Activated gamma-delta T cell (primary cell): ENCODE results near the gene MEP1A.
"Not testable (repeated sequence)": the region's sequence is repeated elsewhere in the genome, so short reads cannot be mapped to it uniquely, and the experiment has no call there.

Experiments used
- DNase-seq: peaks from one replicate; lab custom pipeline; 2025; lab: John Stamatoyannopoulos, UW
- total RNA-seq, 2 donors: gene quantifications; one replicate each; lab custom pipeline; 2026; lab: John Stamatoyannopoulos, UW

Gene MEP1A, protein sequence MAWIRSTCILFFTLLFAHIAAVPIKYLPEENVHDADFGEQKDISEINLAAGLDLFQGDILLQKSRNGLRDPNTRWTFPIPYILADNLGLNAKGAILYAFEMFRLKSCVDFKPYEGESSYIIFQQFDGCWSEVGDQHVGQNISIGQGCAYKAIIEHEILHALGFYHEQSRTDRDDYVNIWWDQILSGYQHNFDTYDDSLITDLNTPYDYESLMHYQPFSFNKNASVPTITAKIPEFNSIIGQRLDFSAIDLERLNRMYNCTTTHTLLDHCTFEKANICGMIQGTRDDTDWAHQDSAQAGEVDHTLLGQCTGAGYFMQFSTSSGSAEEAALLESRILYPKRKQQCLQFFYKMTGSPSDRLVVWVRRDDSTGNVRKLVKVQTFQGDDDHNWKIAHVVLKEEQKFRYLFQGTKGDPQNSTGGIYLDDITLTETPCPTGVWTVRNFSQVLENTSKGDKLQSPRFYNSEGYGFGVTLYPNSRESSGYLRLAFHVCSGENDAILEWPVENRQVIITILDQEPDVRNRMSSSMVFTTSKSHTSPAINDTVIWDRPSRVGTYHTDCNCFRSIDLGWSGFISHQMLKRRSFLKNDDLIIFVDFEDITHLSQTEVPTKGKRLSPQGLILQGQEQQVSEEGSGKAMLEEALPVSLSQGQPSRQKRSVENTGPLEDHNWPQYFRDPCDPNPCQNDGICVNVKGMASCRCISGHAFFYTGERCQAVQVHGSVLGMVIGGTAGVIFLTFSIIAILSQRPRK
- total RNA-seq, result 0 reads per million in 2 donors

- no peak for DNase-seq
Measured at GRCh38 chr6:46793138-46793537, at the start of gene MEP1A. TSS of gene MEP1A (plus strand) at chr6:46793389. CDS start at chr6:46793399, 10 bp downstream.

DNA sequence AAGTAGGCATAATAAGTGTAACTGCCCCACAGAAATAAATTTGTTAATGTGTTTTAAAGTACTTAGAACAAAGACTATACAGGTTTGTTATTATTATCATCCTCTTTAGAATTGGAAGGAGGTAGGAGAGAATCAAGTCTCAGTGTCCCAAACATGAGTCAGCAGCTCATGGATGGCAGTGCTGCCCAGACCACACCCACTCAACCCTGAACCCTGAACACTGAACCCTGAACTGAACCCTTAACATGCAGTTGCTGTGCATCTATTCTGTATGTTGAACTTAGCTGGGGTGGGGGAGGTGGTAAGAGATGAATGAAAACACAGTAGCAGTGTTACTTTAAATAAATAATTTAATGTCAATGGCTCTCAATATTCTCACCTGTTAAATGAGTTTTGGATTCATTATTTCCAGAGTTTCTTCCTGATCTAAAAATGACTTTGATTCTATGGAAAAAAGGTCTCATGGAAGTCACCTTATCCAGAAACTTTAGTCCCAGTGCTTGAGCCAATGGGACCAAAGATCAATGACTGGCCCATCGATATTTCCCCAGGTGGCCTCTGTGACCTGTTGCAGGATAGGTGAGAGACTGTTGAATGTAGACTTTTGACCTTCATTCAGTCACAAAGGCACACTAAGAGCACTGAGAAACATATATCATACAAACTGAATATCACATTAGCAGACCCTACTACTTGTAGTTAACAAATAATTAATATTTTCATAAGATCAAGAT lies 49.6 kb upstream of the MEP1A start:
- DNase-seq, result no peak

DNA sequence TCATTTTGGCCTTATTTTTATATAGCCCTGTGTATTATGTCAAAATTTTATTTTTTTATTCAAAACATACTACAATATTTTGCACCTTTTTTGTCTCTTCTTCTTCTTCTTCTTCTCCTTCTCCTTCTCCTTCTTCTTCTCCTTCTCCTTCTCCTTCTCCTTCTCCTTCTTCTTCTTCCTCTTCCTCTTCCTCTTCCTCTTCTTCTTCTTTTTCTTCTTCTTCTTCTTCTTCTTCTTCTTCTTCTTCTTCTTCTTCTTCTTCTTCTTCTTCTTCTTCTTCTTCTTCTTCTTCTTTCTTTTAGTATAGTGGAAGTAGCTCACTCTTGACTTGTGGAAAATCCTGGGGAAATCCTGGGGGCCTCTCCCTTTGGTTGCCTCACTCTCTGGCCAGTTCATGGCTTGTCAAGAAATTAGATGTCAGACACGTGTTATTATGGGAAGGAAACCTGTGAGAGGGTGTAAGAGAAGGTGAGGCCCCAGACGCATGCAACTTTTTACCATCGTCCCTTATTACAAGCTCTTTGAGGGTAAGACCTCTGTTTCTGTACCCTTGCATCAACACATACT lies 48.9 kb upstream of the MEP1A start:
- not testable (repeated sequence) for DNase-seq

- DNase-seq, result no peak
Measured at GRCh38 chr6:46745973-46746372, 47.2 kb upstream of the MEP1A start.

- DNase-seq, result no peak
Measured at GRCh38 chr6:46746696-46747095, 46.5 kb upstream of the MEP1A start, which contains the start of gene ANKRD66. TSS of gene ANKRD66 (plus strand) at chr6:46746933. CDS start at chr6:46751949, 5,016 bp downstream.

- DNase-seq, result no peak
Measured at GRCh38 chr6:46748940-46749503, 44.2 kb upstream of the MEP1A start.

DNA sequence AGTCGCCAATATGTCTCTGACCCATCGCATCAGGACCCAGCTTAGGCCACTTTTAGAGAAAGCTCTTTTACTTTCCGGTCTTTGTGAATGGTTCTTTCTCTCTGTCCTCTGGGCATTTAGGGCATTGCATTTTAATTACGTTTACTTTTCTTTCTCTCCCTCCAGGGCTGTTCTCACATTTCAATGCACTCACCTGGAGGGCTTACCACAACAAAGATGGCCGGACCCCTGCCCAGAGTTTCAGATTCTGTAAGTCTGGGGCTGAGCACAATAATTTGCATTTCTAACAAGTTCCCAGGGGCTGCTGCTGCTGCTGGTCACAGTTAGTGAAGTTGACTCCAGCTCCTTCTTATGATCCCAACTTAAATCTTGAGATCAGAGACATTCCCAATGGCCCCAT lies 43.5 kb upstream of the MEP1A start:
- no peak for DNase-seq

DNA sequence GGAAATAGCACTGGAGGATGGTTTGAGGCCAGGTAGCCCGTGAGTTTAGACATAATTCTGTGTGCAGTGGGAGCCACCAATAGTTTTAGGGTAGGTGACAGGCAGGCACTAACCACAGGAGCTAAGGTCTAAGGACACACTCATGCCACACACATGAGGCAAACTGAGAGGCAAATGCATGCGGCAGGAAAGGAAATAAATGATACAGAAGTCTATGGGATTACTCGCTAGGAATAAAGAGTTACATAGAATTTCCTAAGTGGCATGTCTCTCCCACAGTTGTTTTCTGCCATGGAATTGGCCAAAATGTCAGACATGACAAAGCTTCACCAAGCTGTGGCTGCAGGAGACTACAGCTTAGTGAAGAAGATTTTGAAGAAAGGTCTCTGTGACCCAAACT lies 41.5 kb upstream of the MEP1A start:
- no peak for DNase-seq

GRCh38 chr6:46755865-46756264 lies 37.3 kb upstream of the MEP1A start:
- no peak for DNase-seq

GRCh38 chr6:46756469-46757213 lies 36.5 kb upstream of the MEP1A start:
- DNase-seq, result no peak

GRCh38 chr6:46757214-46757596 lies 36.0 kb upstream of the MEP1A start:
- DNase-seq, result no peak

- no peak for DNase-seq
Measured at GRCh38 chr6:46758960-46759753, 34.0 kb upstream of the MEP1A start.

- no peak for DNase-seq
Measured at GRCh38 chr6:46760925-46761324, 32.3 kb upstream of the MEP1A start.

DNA sequence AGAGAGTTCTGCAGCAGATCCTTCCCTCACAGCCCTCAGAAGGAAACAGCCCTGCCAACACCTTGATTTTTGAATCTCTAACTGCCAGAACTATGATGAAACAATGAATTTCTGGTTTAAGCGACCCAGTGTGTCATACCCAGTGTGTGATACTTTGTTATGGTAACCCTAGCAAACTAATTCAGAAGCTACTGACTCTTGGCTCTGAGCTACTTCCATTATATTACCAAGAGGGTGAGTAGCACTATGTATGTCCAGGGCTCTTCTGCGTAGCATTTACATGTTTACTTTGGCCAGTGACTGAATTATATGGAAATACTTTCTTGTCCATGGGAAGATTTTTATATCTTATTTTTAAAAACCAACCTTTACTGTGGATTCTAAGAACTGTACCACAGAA lies 29.7 kb upstream of the MEP1A start:
- no peak for DNase-seq

DNA sequence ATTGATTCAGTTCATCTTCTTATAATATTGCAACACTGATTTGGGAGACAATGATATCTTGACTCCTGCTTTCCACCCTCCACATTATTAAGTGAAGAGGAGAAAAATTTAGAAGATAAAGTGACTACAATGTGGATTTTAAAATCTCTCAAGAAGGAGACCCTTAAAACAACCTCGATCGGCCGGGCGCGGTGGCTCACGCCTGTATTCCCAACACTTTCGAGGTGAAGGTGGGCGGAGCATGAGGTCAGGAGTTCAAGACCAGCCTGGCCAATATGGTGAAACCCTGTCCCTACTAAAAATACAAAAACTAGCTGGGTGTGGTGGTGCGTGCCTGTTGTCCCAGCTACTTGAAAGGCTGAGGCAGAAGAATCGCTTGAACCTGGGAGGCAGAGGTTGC lies 28.9 kb upstream of the MEP1A start:
- not testable (repeated sequence) for DNase-seq

GRCh38 chr6:46764961-46765360 lies 28.2 kb upstream of the MEP1A start:
- DNase-seq, result no peak

DNA sequence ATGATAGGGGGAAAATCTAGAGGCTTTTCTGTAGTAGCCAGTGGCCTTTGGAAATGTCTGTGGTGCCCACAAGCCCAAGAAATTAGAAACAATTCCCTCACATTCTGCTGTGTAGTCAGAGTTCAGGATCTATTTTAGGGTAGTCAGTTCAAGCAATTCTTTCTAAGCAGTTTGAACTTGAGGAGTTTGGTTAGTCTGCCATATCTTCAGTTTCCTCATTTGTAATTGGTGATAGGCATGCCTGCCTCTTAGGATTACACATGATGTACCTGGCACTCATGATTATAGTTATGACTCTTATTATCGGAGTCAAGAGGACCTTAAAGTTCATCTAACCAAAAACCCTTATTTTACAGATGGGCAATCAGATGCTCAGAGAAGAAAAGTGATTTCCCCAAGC lies 21.2 kb upstream of the MEP1A start:
- no peak for DNase-seq

- DNase-seq, result no peak
Measured at GRCh38 chr6:46772762-46773161, 20.4 kb upstream of the MEP1A start.

DNA sequence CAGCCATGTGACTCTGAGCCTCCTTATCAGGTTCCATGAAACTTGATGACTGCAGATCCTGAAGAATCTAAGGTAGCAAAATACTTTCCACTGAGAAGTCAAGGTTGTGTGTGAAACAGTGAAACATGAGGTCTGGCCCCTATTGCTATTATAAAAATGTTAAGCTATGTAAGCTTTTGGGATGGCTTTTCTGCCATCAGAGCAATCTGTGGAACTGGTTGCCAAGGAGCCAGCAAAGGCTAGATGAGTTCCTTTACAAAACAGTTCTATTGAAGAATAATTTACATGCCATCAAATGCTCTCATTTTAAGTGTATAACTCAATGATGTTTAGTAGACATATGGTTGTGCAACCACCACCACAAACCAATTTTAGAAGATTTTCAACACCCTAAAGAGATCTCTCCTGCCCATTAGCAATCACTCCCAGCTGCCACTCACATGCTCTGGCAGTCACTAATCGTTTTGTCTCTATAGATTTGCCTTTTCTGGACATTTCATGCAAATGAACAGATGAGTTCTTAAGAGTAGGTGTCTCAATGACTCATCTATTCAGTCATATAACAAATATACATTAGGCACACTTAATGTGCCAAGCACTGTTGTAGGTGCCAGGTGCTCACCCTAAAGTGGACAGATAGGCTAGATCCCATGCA lies 19.9 kb upstream of the MEP1A start:
- DNase-seq, result no peak

- DNase-seq, result not testable (repeated sequence)
Measured at GRCh38 chr6:46774736-46775135, 18.5 kb upstream of the MEP1A start.
